Esophagus squamous epithelium (tissue), 4 donors: Measurements from ENCODE around the gene CMTM2.

ENCODE experiments used
- POLR2A ChIP-seq, 4 donors: fragments of 450-650 bp; IDR thresholded peaks; one replicate each; pipeline ENCODE4 v1.6.1; 2017; ENCODE audit warnings: antibody characterized with exemption in 4 of 4, mild to moderate bottlenecking in 4 of 4, moderate library complexity in 3 of 4
- TF ChIP-seq, protein P1 (sequence below), 6 experiments: fragments of 450-650 bp in 4 of 6; fragments of 200-600 bp in 2 of 6; sonication (generic) in 2 of 6; IDR thresholded peaks; one replicate each; pipeline ENCODE4 v1.5.1; 2016 to 2019; ENCODE audit warnings: antibody characterized with exemption in 6 of 6, mild to moderate bottlenecking in 4 of 6, moderate library complexity in 4 of 6

DNA sequence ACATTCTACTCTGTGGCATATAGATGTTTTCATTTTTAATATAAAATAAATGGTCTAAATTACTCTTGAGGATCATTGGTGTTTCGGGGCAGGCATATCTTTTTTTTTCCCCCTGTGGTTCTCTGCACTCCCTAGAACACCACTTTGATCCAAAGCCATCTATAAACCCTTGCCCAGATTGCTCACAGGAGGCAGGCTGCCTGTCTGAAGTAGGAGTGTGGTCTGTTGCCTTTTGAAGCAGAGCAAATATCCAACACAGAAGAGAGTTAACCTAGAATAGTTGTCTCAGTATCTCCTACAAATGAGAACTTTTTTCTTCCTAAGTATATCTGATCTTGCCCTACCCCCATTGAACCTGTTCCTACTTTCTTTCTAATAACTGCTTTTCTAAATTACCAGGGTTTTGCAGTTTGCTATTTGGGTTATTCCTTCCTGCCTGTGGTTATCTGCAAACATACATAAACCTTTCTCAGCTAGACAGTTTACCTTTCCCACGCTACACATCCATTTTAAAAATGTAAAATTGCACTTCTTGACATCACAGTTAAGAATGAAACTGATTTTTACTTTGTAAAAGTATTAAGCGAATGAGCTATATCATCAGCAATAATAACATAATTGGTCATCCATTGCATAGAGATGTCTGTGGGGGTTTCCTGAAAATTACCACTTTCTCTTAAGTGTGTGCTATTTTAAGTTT lies 17.7 kb upstream of the CMTM2 start:
- TF ChIP-seq, protein P1, sequence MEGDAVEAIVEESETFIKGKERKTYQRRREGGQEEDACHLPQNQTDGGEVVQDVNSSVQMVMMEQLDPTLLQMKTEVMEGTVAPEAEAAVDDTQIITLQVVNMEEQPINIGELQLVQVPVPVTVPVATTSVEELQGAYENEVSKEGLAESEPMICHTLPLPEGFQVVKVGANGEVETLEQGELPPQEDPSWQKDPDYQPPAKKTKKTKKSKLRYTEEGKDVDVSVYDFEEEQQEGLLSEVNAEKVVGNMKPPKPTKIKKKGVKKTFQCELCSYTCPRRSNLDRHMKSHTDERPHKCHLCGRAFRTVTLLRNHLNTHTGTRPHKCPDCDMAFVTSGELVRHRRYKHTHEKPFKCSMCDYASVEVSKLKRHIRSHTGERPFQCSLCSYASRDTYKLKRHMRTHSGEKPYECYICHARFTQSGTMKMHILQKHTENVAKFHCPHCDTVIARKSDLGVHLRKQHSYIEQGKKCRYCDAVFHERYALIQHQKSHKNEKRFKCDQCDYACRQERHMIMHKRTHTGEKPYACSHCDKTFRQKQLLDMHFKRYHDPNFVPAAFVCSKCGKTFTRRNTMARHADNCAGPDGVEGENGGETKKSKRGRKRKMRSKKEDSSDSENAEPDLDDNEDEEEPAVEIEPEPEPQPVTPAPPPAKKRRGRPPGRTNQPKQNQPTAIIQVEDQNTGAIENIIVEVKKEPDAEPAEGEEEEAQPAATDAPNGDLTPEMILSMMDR (IDR thresholded peaks at IDR 0.05): no peak
- no peak for TF ChIP-seq POLR2A (IDR thresholded peaks at IDR 0.05)
